ENCODE results near the gene MRPL55.
A peak's percentile ranks its signal among the peaks of the same experiment; 100 is the strongest.

Gene MRPL55

DNA sequence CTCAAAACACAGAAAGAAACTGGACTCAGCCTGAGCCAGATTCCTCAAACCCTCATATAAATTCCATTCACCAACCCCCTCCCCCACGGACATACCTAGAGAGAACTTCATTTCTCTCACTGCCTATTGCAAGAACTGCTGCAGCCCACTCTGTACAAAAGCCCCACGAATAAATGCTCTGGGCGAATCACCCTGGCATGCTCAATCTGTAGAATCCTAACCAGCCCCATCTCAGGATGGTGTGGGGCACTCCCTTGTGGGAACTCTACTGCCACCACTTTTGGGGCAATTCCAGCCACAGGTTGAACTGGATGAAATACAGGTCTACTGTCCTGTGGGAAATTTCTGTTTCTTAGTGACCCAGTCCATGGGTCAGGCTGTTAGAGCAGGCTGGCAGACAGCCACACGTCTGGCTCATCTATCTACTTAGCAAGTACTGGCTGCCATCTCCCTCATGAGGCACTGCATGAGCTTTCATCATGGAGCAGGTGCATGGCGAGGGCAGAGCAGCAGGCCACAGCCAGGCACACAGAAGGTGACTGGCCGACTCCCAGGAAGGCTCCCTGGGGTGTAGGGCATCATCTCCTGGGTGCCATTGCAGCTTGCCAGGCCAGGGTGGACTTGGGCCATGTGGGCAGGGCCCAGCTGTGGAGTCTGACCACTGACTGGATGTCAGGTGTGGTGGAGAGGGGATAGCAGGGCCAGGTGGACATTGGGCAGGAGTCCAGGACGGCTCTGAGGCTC lies 4.4 kb downstream of the MRPL55 start:
- TF ChIP-seq, protein P1, sequence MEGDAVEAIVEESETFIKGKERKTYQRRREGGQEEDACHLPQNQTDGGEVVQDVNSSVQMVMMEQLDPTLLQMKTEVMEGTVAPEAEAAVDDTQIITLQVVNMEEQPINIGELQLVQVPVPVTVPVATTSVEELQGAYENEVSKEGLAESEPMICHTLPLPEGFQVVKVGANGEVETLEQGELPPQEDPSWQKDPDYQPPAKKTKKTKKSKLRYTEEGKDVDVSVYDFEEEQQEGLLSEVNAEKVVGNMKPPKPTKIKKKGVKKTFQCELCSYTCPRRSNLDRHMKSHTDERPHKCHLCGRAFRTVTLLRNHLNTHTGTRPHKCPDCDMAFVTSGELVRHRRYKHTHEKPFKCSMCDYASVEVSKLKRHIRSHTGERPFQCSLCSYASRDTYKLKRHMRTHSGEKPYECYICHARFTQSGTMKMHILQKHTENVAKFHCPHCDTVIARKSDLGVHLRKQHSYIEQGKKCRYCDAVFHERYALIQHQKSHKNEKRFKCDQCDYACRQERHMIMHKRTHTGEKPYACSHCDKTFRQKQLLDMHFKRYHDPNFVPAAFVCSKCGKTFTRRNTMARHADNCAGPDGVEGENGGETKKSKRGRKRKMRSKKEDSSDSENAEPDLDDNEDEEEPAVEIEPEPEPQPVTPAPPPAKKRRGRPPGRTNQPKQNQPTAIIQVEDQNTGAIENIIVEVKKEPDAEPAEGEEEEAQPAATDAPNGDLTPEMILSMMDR (conservative IDR thresholded peaks at IDR 0.05; ENCODE audit: low read length) = no peak
- DNase-seq (ENCODE audit: low read depth) = no peak
- no peak overlapping the region for H3K4me3 ChIP-seq (ENCODE audit: low read length)

DNA sequence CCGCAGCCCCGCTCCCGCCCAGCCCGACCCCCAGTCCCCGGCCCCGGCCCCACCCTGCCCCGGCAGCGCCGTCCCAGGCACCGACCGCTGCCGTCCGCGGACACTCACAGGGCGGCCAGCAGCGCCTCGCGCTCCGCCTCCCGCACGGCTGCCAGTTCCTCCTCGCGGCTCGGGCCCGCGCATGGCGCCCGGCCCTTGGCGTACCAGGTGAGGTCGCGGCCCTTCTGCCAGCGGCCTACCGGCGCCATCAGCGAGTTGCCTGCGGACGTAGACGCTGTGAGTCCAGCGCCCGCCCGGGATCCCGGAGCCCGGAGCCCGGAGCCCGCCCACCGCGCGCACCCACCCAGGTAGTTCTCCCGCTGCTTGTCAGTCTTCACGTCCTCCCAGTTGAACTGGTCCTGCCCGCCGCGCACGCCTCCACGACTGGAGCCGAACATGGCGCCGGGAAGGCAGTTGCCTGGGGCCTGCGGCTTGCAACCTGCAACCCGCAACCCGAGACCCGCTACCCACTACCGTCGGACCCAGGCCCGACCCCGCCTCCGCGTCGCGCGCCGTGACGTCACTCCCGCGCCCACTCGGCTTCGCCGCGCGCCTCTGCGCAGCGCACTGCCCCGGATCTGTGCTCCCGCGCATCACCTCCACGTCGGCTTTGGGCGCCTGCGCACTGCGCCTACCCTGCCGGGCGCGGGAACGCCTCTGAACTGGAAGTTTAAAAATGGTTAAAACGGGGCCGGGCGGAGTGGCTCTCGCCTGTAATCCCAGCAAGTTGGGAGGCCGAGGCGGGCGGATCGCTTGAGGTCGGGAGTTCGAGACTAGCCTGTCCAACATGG lies 6.1 kb downstream of the MRPL55 start, which contains the start of gene C1orf35:
C1orf35 (minus strand) TSS at position 535 of the 830 bp plus-strand sequence; CDS start at position 437, 98 bp downstream.
- DNase-seq (ENCODE audit: low read depth) = peak; percentile 81
- TF ChIP-seq, protein P1 (conservative IDR thresholded peaks at IDR 0.05; ENCODE audit: low read length) = no peak
- H3K4me3 ChIP-seq (ENCODE audit: low read length) = peak within 1 kb of the TSS; percentile 84

DNA sequence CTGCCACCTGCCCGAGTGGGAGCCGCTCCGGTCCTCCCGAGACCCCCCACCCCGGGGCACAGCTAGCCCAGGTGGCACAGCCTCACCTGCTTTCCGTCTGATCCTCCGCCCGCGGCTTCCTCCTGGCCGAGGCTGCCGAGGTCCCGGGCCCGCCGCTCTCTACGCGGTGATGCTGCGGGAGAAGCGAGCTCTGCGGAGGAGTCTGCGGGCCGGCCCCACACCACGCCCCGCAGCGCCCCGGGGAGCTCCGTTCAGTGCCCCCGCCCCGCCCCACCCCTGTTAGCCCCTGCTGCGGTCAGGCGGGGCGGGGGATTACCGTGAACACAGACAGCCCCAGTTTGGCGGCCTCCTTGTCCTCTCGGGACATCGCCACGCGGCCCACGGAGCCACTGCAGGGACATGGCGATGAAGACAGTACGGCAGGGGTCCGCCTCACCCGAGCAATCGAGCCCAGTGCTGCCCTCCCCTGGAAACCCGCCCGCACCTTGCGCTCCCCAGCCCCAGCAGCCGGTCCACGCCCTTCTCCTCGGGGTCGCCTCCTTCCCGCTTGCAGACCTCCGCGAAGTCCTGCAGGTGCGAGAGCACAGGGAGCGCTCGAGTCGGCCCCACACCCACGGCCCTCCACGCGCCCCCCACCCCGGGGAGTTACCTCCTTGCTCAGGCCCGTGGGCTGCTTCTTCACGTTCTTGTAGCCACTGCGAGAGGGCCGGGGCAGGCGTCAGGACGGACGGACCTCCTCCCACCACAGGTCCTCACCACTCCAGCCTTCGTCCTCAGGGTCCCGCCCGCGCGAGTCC lies 6.9 kb downstream of the MRPL55 start:
- no peak for DNase-seq (ENCODE audit: low read depth)
- TF ChIP-seq, protein P1 (conservative IDR thresholded peaks at IDR 0.05; ENCODE audit: low read length) = peak; percentile 7; the same call in 1 of the 2 replicates
- H3K4me3 ChIP-seq (ENCODE audit: low read length) = peak overlapping the region; percentile 84

DNA sequence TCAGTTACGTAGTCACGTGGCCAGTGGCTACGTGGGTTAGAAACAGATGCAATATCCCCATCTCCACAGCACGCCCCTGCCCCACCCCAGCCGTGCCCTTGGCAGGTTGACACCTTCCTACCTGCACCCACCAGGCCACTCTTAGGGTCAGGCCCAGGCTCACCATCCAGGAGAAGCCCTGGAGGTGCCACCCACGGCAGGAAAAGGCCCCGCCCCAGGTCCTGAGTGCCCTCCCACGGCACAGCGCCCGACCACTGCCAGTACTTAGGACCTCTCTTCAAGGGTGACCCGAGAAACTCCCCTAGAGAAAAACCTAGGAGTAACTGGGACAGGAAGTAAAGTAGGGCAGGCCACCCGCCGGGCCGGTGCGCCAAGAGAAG lies 7.5 kb downstream of the MRPL55 start:
- TF ChIP-seq, protein P1 (conservative IDR thresholded peaks at IDR 0.05; ENCODE audit: low read length) = no peak
- no peak for DNase-seq (ENCODE audit: low read depth)
- peak overlapping the region; percentile 84 for H3K4me3 ChIP-seq (ENCODE audit: low read length)

DNA sequence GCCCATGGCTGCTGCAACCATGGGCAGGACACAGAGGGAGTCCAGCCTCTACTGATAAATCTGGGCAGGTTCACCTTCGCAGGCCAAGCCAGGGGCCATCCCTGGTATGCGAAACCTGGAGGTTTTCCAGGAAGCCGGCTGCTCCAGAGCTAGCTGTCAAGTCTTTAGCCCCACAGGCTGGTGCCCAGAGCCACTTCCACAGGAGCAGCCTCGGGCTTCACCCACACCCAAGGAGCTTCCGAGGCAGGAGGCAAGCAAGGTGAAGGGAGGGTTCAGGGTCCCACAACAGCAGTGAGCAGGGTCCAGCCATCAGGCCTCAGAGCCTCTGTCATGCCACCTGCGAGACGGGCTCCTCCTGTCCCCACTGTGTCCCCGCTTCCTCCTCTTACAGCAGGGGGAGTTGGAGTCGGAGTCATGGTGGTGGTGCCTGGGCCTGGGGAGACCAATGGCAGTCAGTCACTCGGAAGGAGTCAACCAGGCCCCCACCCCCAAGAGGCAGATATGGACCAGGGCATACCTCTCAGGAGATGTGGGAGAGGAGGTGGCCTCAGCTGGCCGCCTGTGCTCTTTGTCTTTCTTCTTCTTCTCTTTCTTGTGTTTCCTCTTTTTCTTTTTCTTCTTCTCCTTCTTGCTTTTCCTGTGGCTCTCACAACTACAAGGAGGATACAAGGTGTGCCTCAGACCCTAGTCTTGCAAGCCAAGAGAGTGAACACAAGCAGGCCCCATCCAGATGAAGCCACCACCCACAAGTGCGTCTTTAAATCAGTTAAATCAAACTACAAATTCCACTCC lies 8.1 kb downstream of the MRPL55 start:
- H3K4me3 ChIP-seq (ENCODE audit: low read length) = peak overlapping the region; percentile 12; the same call in 1 of the 2 replicates
- DNase-seq (ENCODE audit: low read depth) = no peak
- TF ChIP-seq, protein P1 (conservative IDR thresholded peaks at IDR 0.05; ENCODE audit: low read length) = no peak

DNA sequence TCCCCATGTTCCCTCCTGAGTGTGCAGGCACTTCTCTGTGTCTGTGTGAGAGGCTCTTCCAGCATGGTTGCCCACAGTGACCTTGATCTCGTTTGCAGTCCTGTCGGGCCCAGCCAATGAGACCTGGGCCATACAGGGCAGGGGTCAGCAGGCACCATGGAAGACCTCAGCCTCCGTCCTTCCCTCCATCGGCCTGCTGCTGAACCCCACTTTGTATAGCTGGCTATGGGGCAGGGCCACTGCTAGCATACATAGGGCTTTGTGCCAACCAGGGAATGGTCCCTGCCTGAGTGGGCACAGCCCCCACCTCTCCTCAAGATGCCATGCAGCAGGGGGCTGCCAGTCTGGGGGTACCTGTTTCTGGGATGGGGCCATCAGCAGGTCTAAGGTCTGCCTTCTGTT lies 9.8 kb downstream of the MRPL55 start:
- H3K4me3 ChIP-seq (ENCODE audit: low read length) = no peak overlapping the region
- DNase-seq (ENCODE audit: low read depth) = no peak
- TF ChIP-seq, protein P1 (conservative IDR thresholded peaks at IDR 0.05; ENCODE audit: low read length) = no peak
